Nephron (organoid): Measurements from ENCODE around the gene UNC5B.

Source experiments
- H3K27ac Mint-ChIP-seq, 3 experiments: 2 replicates each; pipeline ENCODE4 v1.8.0; 2020; ENCODE audit warnings: mixed read lengths in 3 of 3, mild to moderate bottlenecking in 2 of 3, moderate library complexity in 1 of 3
- H3K27me3 Mint-ChIP-seq: 2 replicates; pipeline ENCODE4 v1.8.0; 2021; ENCODE audit warnings: low read depth, mild to moderate bottlenecking, moderate library complexity, mixed read lengths
- H3K36me3 Mint-ChIP-seq: 2 replicates; pipeline ENCODE4 v1.8.0; 2020; ENCODE audit warnings: low read depth, mixed read lengths
- H3K4me1 Mint-ChIP-seq: 2 replicates; pipeline ENCODE4 v1.8.0; 2020; ENCODE audit warnings: mixed read lengths
- H3K4me3 Mint-ChIP-seq, 3 experiments: 2 replicates each; pipeline ENCODE4 v1.8.0; 2020; ENCODE audit warnings: mild to moderate bottlenecking in 3 of 3, mixed read lengths in 3 of 3, moderate library complexity in 2 of 3
- H3K9me3 Mint-ChIP-seq: 2 replicates; pipeline ENCODE4 v1.8.0; 2020; ENCODE audit warnings: mixed read lengths
- TF ChIP-seq, protein P1 (sequence below), 3 experiments: fragments of 200-600 bp; sonication (generic); IDR thresholded peaks; one replicate each; pipeline ENCODE4 v1.5.0; 2021; ENCODE audit warnings: antibody characterized with exemption in 3 of 3; ENCODE audit not compliant: unreplicated experiment in 3 of 3

The UNC5B gene

DNA sequence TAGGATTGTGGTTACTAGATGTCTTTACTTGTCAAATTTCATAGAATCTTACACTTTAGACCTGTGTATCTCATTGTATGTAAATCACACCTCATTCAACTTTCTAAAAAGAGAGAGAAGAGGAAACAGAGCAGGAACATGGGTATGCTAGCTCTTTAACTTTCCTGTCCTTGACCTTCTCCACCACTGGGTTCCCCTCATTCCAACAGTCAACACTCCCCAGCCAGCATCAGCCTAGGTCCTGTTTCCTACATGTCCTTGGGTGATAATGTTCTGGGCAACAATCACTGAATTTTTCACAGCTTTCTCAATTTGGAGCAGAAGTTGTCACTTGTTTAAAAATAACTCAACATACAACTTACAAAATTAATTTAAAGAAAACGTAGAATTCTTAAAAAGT, 9.2 kb upstream of the UNC5B start:
- H3K4me1 Mint-ChIP-seq: peaks cover 27% of the 10 kb centered on the region
- no peak overlapping the region for H3K4me3 Mint-ChIP-seq
- TF ChIP-seq, protein P1, sequence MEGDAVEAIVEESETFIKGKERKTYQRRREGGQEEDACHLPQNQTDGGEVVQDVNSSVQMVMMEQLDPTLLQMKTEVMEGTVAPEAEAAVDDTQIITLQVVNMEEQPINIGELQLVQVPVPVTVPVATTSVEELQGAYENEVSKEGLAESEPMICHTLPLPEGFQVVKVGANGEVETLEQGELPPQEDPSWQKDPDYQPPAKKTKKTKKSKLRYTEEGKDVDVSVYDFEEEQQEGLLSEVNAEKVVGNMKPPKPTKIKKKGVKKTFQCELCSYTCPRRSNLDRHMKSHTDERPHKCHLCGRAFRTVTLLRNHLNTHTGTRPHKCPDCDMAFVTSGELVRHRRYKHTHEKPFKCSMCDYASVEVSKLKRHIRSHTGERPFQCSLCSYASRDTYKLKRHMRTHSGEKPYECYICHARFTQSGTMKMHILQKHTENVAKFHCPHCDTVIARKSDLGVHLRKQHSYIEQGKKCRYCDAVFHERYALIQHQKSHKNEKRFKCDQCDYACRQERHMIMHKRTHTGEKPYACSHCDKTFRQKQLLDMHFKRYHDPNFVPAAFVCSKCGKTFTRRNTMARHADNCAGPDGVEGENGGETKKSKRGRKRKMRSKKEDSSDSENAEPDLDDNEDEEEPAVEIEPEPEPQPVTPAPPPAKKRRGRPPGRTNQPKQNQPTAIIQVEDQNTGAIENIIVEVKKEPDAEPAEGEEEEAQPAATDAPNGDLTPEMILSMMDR (IDR thresholded peaks at IDR 0.05; ENCODE audit: unreplicated experiment in 3 of 3): no peak
- peaks cover 9% of the 10 kb centered on the region for H3K27me3 Mint-ChIP-seq
- peaks cover 10% of the 10 kb centered on the region for H3K9me3 Mint-ChIP-seq
- no peak overlapping the region for H3K27ac Mint-ChIP-seq
- H3K36me3 Mint-ChIP-seq: peaks cover 6% of the 10 kb centered on the region

DNA sequence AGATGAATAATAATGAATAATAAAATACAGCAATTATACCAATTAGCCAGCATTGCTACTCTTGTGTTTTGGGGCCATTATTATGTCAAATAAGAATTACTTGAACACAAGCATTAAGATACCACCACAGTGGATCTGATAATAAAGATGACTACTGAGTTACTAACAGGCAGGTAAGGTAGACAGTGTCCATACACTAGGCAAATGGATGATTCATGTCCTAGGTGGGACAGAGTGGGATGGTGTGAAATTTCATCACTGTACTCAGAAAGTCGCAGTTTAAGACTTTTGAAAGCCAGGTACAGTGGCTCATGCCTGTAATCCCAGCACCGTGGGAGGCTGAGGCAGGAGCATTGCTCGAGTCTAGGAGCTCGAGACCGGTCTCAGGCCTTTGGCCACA, 8.7 kb upstream of the UNC5B start:
- Mint-ChIP-seq H3K27me3 (peaks cover 12% of the 10 kb centered on the region), H3K9me3 (peaks cover 4% of the 10 kb centered on the region), H3K36me3 (peaks cover 3% of the 10 kb centered on the region), H3K4me1 (peaks cover 28% of the 10 kb centered on the region), H3K4me3 (no peak overlapping the region), H3K27ac (no peak overlapping the region)
- TF ChIP-seq, protein P1 (IDR thresholded peaks at IDR 0.05; ENCODE audit: unreplicated experiment in 3 of 3): no peak

DNA sequence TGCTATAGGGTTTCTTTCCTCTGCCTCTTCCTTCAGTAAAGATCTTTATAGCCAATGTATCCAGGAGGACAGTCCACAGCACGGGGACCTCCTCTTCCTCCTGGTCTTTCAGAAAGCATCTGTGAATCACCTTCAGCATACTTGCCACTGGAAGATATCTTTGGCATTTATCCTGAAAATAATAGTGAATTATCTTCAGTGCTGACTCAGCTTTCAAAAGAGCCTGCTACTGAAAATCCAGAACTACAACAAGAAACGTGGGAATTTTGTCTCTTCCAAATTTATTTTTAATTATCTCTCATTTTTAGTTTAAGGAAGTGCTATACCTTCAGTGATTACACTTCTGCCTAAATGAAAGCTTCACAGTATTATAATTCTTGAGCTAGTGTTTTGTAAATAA, 7.6 kb upstream of the UNC5B start:
- Mint-ChIP-seq H3K9me3 (no peaks in the 10 kb centered on the region), H3K27me3 (peaks cover 22% of the 10 kb centered on the region), H3K27ac (no peak overlapping the region), H3K4me1 (peaks cover 28% of the 10 kb centered on the region), H3K4me3 (no peak overlapping the region), H3K36me3 (no peaks in the 10 kb centered on the region)
- TF ChIP-seq, protein P1 (IDR thresholded peaks at IDR 0.05; ENCODE audit: unreplicated experiment in 3 of 3): no peak

DNA sequence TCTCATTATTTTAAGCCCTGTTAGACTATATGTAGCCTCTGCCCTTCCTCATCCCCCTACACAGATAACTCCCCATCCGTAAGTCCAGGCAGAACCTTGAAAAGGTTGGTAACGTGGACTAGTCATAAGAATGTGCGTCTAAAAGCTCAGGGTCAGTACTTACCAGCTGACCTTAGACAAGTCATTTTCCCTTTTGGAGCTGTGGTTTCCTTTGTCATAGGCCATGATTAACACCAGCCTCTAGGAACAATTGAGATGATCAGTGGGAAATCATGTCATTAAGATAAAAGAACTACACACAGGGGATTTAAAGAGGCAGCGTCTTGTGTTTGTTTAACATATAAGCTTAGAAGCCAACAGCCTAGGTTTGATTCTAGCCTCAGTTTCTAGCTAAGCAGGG, 6.9 kb upstream of the UNC5B start:
- H3K4me1 Mint-ChIP-seq: peaks cover 36% of the 10 kb centered on the region
- no peaks in the 10 kb centered on the region for H3K9me3 Mint-ChIP-seq
- H3K36me3 Mint-ChIP-seq: no peaks in the 10 kb centered on the region
- TF ChIP-seq, protein P1 (IDR thresholded peaks at IDR 0.05; ENCODE audit: unreplicated experiment in 3 of 3): no peak
- H3K4me3 Mint-ChIP-seq: no peak overlapping the region
- H3K27me3 Mint-ChIP-seq: peaks cover 29% of the 10 kb centered on the region
- no peak overlapping the region for H3K27ac Mint-ChIP-seq

DNA sequence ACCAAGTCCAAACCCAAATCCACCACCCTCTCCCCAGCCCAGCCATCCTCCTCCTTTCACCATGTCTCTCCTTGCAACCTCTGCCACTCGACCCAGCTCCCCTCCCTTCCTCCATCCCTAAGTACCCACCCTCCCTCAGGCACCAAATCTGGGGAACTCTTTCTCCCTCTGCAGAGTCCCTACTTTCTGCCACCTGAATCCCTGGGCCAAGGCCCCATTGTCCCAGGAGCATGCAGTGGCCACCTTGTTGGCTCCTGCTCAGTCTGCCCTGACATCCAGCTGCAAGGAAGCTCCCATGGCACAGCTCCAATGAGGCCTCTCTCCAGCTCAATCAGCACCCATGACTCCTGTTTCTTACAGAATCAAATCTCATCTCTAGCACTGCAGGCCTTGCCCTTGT, 5.5 kb upstream of the UNC5B start:
- Mint-ChIP-seq H3K27ac (peak overlapping the region in 1 of 3 experiments; percentile 37), H3K36me3 (no peaks in the 10 kb centered on the region), H3K9me3 (no peaks in the 10 kb centered on the region), H3K4me1 (peaks cover 46% of the 10 kb centered on the region), H3K4me3 (no peak overlapping the region), H3K27me3 (peaks cover 44% of the 10 kb centered on the region)
- TF ChIP-seq, protein P1 (IDR thresholded peaks at IDR 0.05; ENCODE audit: unreplicated experiment in 3 of 3): no peak

DNA sequence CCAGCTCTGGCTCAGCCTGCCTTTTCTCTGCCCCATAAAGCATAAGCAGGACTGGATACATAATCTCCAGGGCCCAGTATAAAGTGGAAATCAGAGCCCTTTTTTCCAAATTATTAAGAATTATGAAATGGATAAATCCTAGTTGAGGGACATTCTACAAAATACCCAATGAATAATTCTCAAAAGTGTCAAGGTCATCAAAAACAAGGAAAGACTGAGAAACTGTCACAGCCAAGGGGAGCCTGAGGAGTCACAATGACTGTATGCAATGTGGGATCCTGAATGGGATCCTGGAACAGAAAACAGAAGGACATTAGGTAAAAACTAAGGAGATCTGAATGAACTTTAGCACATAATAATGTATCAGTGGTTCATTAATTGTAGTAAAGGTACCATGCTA, 4.8 kb upstream of the UNC5B start:
- H3K4me1 Mint-ChIP-seq: peaks cover 46% of the 10 kb centered on the region
- no peaks in the 10 kb centered on the region for H3K36me3 Mint-ChIP-seq
- no peak overlapping the region for H3K27ac Mint-ChIP-seq
- H3K27me3 Mint-ChIP-seq: peaks cover 46% of the 10 kb centered on the region
- H3K9me3 Mint-ChIP-seq: no peaks in the 10 kb centered on the region
- TF ChIP-seq, protein P1 (IDR thresholded peaks at IDR 0.05; ENCODE audit: unreplicated experiment in 3 of 3): no peak
- peak overlapping the region in 1 of 3 experiments; percentile 35 for H3K4me3 Mint-ChIP-seq
